C1 segment of cervical spinal cord (tissue), 14 donors: ENCODE results near the gene RAB22A.
A peak's percentile ranks its signal among the peaks of the same experiment; 100 is the strongest.
"Not testable (repeated sequence)": the region's sequence is repeated elsewhere in the genome, so short reads cannot be mapped to it uniquely, and the experiment has no call there.

Experiments
- DNase-seq, 14 donors: peaks; one replicate each; lab custom pipeline; 2025; lab: John Stamatoyannopoulos, UW

Gene RAB22A

GRCh38 chr20:58408603-58409246 is 99.2 kb downstream of the RAB22A start:
- peak in 3 of 14 donors; percentile 8 to 22 (median 12) for DNase-seq

GRCh38 chr20:58414216-58414615 is 104.7 kb downstream of the RAB22A start:
- DNase-seq, result not testable (repeated sequence)

GRCh38 chr20:58414786-58415185 is 105.3 kb downstream of the RAB22A start:
- DNase-seq, result not testable (repeated sequence)

- no peak for DNase-seq
Measured at GRCh38 chr20:58416057-58416456, 106.5 kb downstream of the RAB22A start.

- no peak for DNase-seq
Measured at GRCh38 chr20:58416835-58417234, 107.3 kb downstream of the RAB22A start.
